HepG2 (cell line): ENCODE measurements around the gene MEMO1. TPM values are rescaled to one million over a fixed set of nuclear protein-coding genes. Genes with fewer than 3 reads are reported as not detected.
A peak's percentile ranks its signal among the peaks of the same experiment; 100 is the strongest.

ENCODE experiments used
- ADNP ChIP-seq: sonication (generic); formaldehyde crosslinking; IDR thresholded peaks from 2 replicates; pipeline ENCODE4 v1.4.0; 2020; ENCODE audit warnings: missing genetic modification reagents
- DPF2 ChIP-seq: sonication (generic); formaldehyde crosslinking; IDR thresholded peaks from 2 replicates; pipeline ENCODE4 v1.4.0; 2020; ENCODE audit warnings: mild to moderate bottlenecking, low read depth, missing genetic modification reagents, borderline replicate concordance
- E2F2 ChIP-seq: sonication (generic); formaldehyde crosslinking; IDR thresholded peaks from 2 replicates; pipeline ENCODE4 v1.4.0; 2020; ENCODE audit warnings: missing genetic modification reagents, borderline replicate concordance
- MTF2 ChIP-seq: sonication (generic); formaldehyde crosslinking; IDR thresholded peaks from 2 replicates; pipeline ENCODE4 v1.5.0; 2020; ENCODE audit warnings: missing genetic modification reagents, borderline replicate concordance
- PATZ1 ChIP-seq: sonication (generic); formaldehyde crosslinking; IDR thresholded peaks from 2 replicates; pipeline ENCODE4 v1.4.0; 2020; ENCODE audit warnings: missing genetic modification reagents
- PHF20 ChIP-seq: sonication (generic); formaldehyde crosslinking; IDR thresholded peaks from 2 replicates; pipeline ENCODE4 v1.5.0; 2020; ENCODE audit warnings: mild to moderate bottlenecking, missing genetic modification reagents
- PHF21A ChIP-seq: sonication (generic); formaldehyde crosslinking; IDR thresholded peaks from 2 replicates; pipeline ENCODE4 v1.5.0; 2020; ENCODE audit warnings: mild to moderate bottlenecking, missing genetic modification reagents
- RAD21 ChIP-seq: fragments of 450-650 bp; formaldehyde crosslinking; IDR thresholded peaks from 2 replicates; pipeline ENCODE4 v1.5.0; 2020; ENCODE audit warnings: mild to moderate bottlenecking
- RARG ChIP-seq: sonication (generic); formaldehyde crosslinking; IDR thresholded peaks from 2 replicates; pipeline ENCODE4 v1.4.0; 2020; ENCODE audit warnings: low read depth, mild to moderate bottlenecking, missing genetic modification reagents
- RBM39 ChIP-seq: fragments of 200-400 bp; formaldehyde crosslinking; IDR thresholded peaks from one replicate; pipeline ENCODE4 v1.6.1; 2018; ENCODE audit warnings: antibody characterized with exemption, mild to moderate bottlenecking, low read depth, low read length; ENCODE audit not compliant: poor library complexity, severe bottlenecking
- SNAPC4 ChIP-seq: sonication (generic); formaldehyde crosslinking; IDR thresholded peaks from 2 replicates; pipeline ENCODE4 v1.4.0; 2020; ENCODE audit warnings: mild to moderate bottlenecking, missing genetic modification reagents
- SNRNP70 ChIP-seq: fragments of 200-400 bp; formaldehyde crosslinking; IDR thresholded peaks from 2 replicates; pipeline ENCODE4 v1.6.1; 2017; ENCODE audit warnings: mild to moderate bottlenecking, low read depth, low read length, moderate library complexity
- TBX2 ChIP-seq: sonication (generic); formaldehyde crosslinking; IDR thresholded peaks from 2 replicates; pipeline ENCODE4 v1.5.0; 2020; ENCODE audit warnings: missing genetic modification reagents, mild to moderate bottlenecking, borderline replicate concordance
- ZKSCAN8 ChIP-seq: IDR thresholded peaks from 2 replicates; pipeline ENCODE4 v1.6.1; 2016; ENCODE audit warnings: borderline replicate concordance, missing genetic modification reagents, missing compliant biosample characterization
- ZNF251 ChIP-seq: sonication (generic); formaldehyde crosslinking; IDR thresholded peaks from 2 replicates; pipeline ENCODE4 v1.9.0; 2021; ENCODE audit warnings: mild to moderate bottlenecking, missing genetic modification reagents
- ZNF263 ChIP-seq: sonication (generic); formaldehyde crosslinking; IDR thresholded peaks from 2 replicates; pipeline ENCODE4 v1.4.0; 2020; ENCODE audit warnings: missing genetic modification reagents
- ZNF335 ChIP-seq: sonication (generic); formaldehyde crosslinking; IDR thresholded peaks from 2 replicates; pipeline ENCODE4 v1.4.0; 2020; ENCODE audit warnings: missing genetic modification reagents
- ZNF354B ChIP-seq: sonication (generic); formaldehyde crosslinking; IDR thresholded peaks from 2 replicates; pipeline ENCODE4 v1.8.0; 2022; ENCODE audit warnings: mild to moderate bottlenecking, missing genetic modification reagents
- ZNF446 ChIP-seq: sonication (generic); formaldehyde crosslinking; IDR thresholded peaks from 2 replicates; pipeline ENCODE4 v1.5.0; 2020; ENCODE audit warnings: mild to moderate bottlenecking, missing genetic modification reagents
- ZNF746 ChIP-seq: sonication (generic); formaldehyde crosslinking; IDR thresholded peaks from 2 replicates; pipeline ENCODE4 v1.8.0; 2022; ENCODE audit warnings: mild to moderate bottlenecking, missing genetic modification reagents
- ZNF850 ChIP-seq: sonication (generic); formaldehyde crosslinking; conservative IDR thresholded peaks from 2 replicates; pipeline ENCODE4 v1.9.0; 2021; ENCODE audit warnings: mild to moderate bottlenecking, missing genetic modification reagents
- ZNF878 ChIP-seq: sonication (generic); formaldehyde crosslinking; IDR thresholded peaks from 2 replicates; pipeline ENCODE4 v1.8.1; 2023; ENCODE audit warnings: mild to moderate bottlenecking, missing genetic modification reagents, moderate library complexity
- polyA plus RNA-seq, 8 experiments: library from polyadenylated mRNA; depleted of rRNA in 3 of 8; stranded (reverse) in 7 of 8; unstranded in 1 of 8; fragments of >200 nt; fragmentation: Illumina TruSeq in 4 of 8; extraction: Trizol in 4 of 8; gene quantifications; 2 replicates each; pipeline versions ENCODE4 v1.2.1 to v1.2.3, GENCODE V29; 2011 to 2016; ENCODE audit warnings: low read depth in 4 of 8, missing spikeins in 1 of 8, mixed read lengths in 1 of 8; ENCODE audit not compliant: insufficient read depth in 1 of 8
- total RNA-seq, 5 experiments: library from RNA; depleted of rRNA; stranded (reverse); fragments of >200 nt; fragmentation: Illumina TruSeq; extraction: Trizol; gene quantifications; 2 replicates each; pipeline ENCODE4 v1.2.3, GENCODE V29; 2016; ENCODE audit warnings: low read depth in 1 of 5

Gene MEMO1
- total and polyA plus RNA-seq, 2 of the 13 experiments (the other 11 are each of a cell fraction or from before 2014, with no cell fraction given): 69.8 to 81.6 TPM

- TF ChIP-seq PATZ1 (CRISPR knock-in tag) (peak; percentile 98), ZNF251 (no peak), ZNF335 (CRISPR knock-in tag) (peak; percentile 93), RAD21 (CRISPR knock-in tag) (peak; percentile 83), ZNF263 (CRISPR knock-in tag) (peak; percentile 76; the same call in 1 of the 2 replicates), PHF21A (CRISPR knock-in tag) (peak; percentile 86), ZNF850 (no peak), MTF2 (peak; percentile 98), ZNF746 (CRISPR knock-in tag) (peak; percentile 78), DPF2 (peak; percentile 53; the same call in 1 of the 2 replicates), RBM39 (peak; percentile 94), SNAPC4 (CRISPR knock-in tag) (peak; percentile 88; the same call in 1 of the 2 replicates), PHF20 (CRISPR knock-in tag) (peak; percentile 85), E2F2 (CRISPR knock-in tag) (no peak), ZNF878 (CRISPR knock-in tag) (peak; percentile 69; the same call in 1 of the 2 replicates), ZKSCAN8 (CRISPR knock-in tag) (peak; percentile 84), ZNF354B (peak; percentile 88), ZNF446 (CRISPR knock-in tag) (no peak; the same call in 1 of the 2 replicates), RARG (CRISPR knock-in tag) (peak; percentile 86; the same call in 1 of the 2 replicates), TBX2 (peak; percentile 97), SNRNP70 (no peak), ADNP (CRISPR knock-in tag) (no peak)
These were observed at the start of gene MEMO1 (continued) for GRCh38 chr2:32010670-32011484.
